Measurements from ENCODE around the gene SLC22A23.

SLC22A23 gene

GRCh38 chr6:3368685-3369084 is 88.2 kb downstream of the SLC22A23 start:
- no peak for DNase-seq

GRCh38 chr6:3367630-3368029 is 89.2 kb downstream of the SLC22A23 start:
- no peak for DNase-seq

DNA sequence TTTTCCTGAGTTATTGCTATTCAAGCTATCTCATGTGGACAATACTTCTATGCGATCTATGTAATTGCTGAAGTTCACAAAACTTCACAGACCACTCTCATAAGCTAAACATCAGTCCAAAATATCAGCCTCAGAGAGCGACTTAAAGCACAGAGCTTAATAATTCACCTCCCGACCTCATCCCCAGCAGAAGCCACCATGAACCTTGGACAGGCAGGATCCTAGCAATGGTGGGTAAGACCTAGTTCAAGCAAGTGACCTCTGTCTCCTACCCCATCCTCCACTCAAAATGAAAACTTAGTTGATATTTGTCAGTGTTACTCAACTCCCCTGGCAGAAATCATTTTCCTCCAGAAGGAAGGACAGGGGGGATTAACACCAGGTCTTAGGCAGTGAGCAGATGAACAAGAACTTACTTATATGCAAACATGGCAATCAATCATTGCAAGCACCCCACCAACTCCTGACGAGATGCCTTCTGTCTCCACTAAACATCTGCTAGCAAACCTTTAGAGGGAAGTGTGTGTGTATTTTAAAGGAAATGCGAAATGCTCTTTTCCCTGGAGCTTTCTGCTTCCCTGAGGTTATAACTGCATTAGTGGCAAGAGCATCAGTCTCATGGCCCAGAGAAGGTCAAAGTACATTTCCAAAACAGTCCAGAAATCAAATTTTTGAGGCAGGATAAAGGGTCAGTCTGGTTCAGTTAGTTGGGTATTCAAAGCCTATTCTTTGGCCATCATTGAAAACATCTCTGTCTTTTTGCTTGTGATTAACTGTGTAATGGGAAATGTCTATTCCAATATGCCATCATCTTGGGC is 90.0 kb downstream of the SLC22A23 start:
- no peak for DNase-seq

GRCh38 chr6:3364391-3364790 is 92.5 kb downstream of the SLC22A23 start:
- no peak for DNase-seq

DNA sequence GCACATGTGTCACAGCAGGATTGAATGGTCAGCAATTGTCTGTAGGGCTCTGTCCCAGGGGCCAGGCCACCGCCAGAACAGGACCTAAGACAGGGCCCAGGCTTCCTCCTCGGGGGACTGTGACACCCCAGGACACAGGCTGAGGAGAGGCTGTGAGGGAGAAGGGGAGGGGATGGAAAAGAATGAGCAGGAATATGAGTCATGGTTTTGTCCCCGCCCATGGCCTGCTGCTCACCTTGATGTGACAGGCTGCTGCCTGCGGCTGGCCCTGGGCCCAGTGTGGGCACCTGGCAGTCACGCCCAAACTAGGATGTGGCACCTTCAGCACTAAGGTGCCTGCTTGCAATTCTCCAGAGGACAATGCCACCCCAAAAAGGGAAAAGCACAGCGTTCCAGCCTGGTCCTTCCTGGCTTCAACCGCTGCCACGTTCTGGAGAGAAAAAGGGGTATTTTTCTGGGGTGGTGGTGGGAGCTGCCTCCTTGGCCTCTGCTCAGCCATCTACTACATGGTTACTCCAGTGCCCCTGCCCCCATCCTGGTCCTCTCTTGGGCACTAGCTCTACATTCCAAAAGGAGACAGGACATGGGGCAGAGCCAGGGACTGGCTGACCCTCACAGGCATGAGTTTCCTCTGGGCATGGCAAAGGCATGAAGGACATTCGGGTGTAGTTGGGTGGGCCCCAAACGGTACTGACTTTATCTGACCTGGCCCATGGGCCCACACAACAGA is 93.4 kb downstream of the SLC22A23 start:
- no peak for DNase-seq

GRCh38 chr6:3361312-3362037 is 95.4 kb downstream of the SLC22A23 start:
- DNase-seq = no peak

DNA sequence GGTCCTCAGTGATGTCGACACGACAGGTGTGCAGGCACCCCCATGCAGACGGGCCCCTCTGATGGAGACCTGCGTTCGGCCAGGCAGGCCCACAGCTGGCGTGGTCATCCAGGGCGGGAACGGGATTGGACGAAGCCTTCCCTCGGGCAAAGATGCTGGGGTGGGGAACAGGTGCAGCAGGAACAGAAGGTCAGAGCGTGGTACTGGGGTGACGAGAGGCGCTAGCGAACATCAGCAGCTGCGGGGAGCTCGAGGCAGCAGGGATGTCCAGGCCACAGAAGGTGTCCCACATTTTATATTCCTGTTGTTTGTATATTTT is 96.2 kb downstream of the SLC22A23 start:
- no peak for DNase-seq

- no peak for DNase-seq
These were observed 96.7 kb downstream of the SLC22A23 start for GRCh38 chr6:3359973-3360726.

DNA sequence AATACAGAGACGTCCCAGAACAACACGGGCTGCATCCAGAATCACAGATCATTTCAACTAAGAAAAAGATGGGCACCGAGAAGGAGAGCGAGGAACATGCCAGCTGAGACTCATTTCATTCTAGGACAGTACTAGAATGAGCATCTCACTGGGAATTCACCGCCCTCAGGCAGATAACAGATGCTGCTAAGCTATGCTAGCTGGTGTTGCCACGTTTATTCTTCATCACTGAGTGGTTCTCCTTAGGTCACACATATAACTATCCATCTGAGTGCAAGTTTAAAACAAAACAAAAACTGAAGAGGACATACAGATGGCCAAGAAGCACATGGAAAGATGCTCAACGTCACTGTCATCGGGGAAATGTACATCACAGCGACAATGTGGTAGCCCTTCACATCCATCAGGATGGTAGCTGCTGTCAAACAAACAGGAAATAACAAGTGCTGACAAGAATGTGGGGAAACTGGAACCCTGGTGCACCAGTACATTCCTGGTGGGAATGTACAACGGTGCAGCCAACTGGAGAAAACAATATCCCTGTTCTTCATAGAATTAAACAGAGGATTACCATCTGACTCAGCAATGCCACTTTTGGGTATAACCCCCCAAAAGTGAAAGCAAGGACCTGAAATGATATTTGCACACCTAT is 97.6 kb downstream of the SLC22A23 start:
- no peak for DNase-seq

- DNase-seq = no peak
These were observed 98.3 kb downstream of the SLC22A23 start for GRCh38 chr6:3358413-3359100.

- DNase-seq = no peak
These were observed 99.2 kb downstream of the SLC22A23 start for GRCh38 chr6:3357678-3358077.

DNA sequence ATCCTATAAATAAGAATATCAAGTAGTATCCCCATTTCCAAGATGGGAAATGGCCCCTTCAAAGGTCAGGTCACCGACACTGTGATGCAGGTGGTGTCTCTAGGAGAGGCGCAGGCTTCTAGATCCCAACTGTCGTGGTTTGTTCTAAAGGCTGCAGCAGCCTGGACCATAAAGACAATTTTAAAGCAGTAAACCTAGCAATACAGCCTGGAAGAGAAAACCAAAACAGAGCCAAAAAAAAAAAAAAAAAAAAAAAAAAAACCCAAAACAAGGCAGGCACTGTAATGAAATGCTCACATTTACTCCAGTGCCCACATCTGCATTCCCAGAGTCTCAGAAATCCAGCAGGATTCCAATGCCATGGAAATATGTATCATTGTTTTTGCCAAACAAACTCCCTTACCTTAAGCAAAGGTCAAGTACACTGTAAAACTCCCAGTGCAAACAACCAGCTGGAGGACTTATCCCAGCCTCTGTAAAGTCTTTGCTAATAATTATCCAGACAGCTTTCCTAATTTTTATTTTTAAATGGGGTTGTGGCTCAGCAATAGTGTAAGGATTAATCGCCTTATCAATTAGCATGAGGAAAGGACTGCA is 99.9 kb downstream of the SLC22A23 start:
- no peak for DNase-seq

- peak; percentile 69 for DNase-seq
These were observed 100.6 kb downstream of the SLC22A23 start for GRCh38 chr6:3356056-3356823.

GRCh38 chr6:3355358-3356055 is 101.3 kb downstream of the SLC22A23 start:
- peak; percentile 55 for DNase-seq

GRCh38 chr6:3355011-3355357 is 101.9 kb downstream of the SLC22A23 start:
- DNase-seq = no peak

DNA sequence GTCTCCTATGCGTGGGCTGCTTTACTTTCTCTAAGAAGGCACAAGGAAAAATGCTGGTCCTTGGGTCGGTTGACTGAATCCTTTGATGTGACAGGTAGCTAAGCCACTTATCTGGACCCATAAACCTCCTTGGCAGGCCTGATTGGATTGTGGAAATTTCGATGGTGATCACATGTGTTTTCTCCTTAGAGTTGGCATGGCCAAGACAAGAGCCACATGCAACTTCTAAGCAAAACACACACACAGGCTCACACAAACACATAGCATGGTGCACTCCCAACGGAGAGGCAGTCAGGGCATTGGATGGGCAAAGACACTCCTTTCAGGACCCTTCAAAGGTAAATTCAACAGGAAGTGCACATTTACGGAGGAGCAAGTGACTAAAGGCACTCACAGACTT is 102.9 kb downstream of the SLC22A23 start:
- DNase-seq = no peak

- no peak for DNase-seq
These were observed 103.5 kb downstream of the SLC22A23 start for GRCh38 chr6:3353213-3353903.

DNA sequence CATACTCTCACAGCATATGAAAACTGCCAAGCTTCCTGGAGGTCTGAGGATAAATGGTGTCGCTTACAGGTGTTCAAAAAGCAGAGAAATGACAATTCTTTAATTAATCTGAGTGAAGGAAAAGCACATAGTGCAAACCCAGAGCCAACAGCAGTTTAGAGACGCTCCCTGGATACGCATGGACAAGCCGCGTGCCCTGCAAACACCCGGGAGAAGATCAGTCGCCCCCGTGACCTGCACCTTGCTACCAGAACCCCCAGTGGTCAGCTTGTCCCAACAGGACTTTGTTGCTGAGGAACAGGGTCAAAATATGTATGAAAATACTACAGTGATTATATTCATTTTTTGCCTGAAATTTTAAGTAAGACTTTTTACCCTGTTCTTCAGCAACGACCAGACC is 104.2 kb downstream of the SLC22A23 start:
- DNase-seq = no peak

GRCh38 chr6:3351829-3352524 is 104.9 kb downstream of the SLC22A23 start:
- DNase-seq = no peak

Measured in right forelimb (tissue), 1 donor.